Adrenal gland (tissue), 5 donors: Measurements from ENCODE around the gene DEF6.

Experiments
- CTCF ChIP-seq, 6 experiments: fragments of 450-650 bp in 4 of 6; fragments of 200-600 bp in 2 of 6; sonication (generic) in 1 of 6; IDR thresholded peaks; 1 replicate in 5 of 6; 2 replicates in 1 of 6; pipeline versions ENCODE4 v1.5.1 to v1.8.0; 2016 to 2021; ENCODE audit warnings: antibody characterized with exemption in 6 of 6, mild to moderate bottlenecking in 2 of 6, moderate library complexity in 1 of 6
- POLR2A ChIP-seq, 2 donors: fragments of 450-650 bp; IDR thresholded peaks; one replicate each; pipeline ENCODE4 v1.6.1; 2017; ENCODE audit warnings: antibody characterized with exemption in 2 of 2, mild to moderate bottlenecking in 2 of 2, moderate library complexity in 1 of 2
- donor health status: DM: no; HTN: no; CAD: no.

GRCh38 chr6:35365594-35366203 lies 68.1 kb downstream of the DEF6 start:
- TF ChIP-seq CTCF (IDR thresholded peaks at IDR 0.05) = no peak
- TF ChIP-seq POLR2A (IDR thresholded peaks at IDR 0.05) = no peak
